K562 (cell line): ENCODE data around the gene FGFRL1. TPM values are rescaled to one million over a fixed set of nuclear protein-coding genes. Genes with fewer than 3 reads are reported as not detected.
"Not testable (repeated sequence)": the region's sequence is repeated elsewhere in the genome, so short reads cannot be mapped to it uniquely, and the experiment has no call there.

Experiments
- ATAC-seq: fragments of 200-7000 bp; cut with Tn5 transposase; 3 replicates; pipeline ENCODE4 v1.9.1; 2020; ENCODE audit warnings: moderate library complexity
- BruUV-seq: library from RNA; stranded (reverse); fragments of 400-500 nt; replicated peaks from 2 replicates; lab custom pipeline; 2021; lab: Mats Ljungman, UMichigan
- CTCF ChIA-PET: fragments of 300-600 bp; formaldehyde crosslinking; extraction: SDS; loops from one replicate; lab custom pipeline; 2021; ENCODE audit warnings: low intra/inter-chr PET ratio; lab: Yijun Ruan, JAX
- POLR2A ChIA-PET: fragments of 300-600, 350-650 bp; sonication (Branson Sonifier 250); formaldehyde crosslinking; extraction: SDS; loops from one replicate; lab custom pipeline; 2021; ENCODE audit warnings: antibody characterized with exemption, inconsistent platforms; lab: Yijun Ruan, JAX
- DNase-seq, 4 experiments: peaks; one replicate each; pipeline versions ENCODE4 v3.0.0 to v3.0.0-alpha.2; 2011 to 2018; ENCODE audit warnings: low spot score in 3 of 4, mixed read lengths in 3 of 4; ENCODE audit errors: extremely low read depth in 1 of 4
- FAIRE-seq: peaks from 2 replicates; lab custom pipeline; 2011; peaks lifted over from hg19 to GRCh38; lab: Jason Lieb, UNC
- H2AFZ ChIP-seq: 2 replicates; pipeline ENCODE4 v1.6.0; 2011; ENCODE audit warnings: low read depth, low read length, control low read depth, inconsistent platforms
- H3K27ac ChIP-seq: fragments of 200-600 bp; 3 replicates; pipeline ENCODE4 v1.8.0; 2011; ENCODE audit warnings: low read depth, mild to moderate bottlenecking, control low read depth, inconsistent platforms, low read length, moderate library complexity, mixed read lengths; ENCODE audit errors: extremely low read depth
- H3K27me3 ChIP-seq, 2 experiments: fragments of 300-600 bp in 1 of 2; 2 replicates in 1 of 2; 3 replicates in 1 of 2; pipeline versions ENCODE4 v1.6.0 to v1.8.0; 2011; ENCODE audit warnings: inconsistent platforms in 2 of 2, low read length in 2 of 2, mild to moderate bottlenecking in 1 of 2, mixed read lengths in 1 of 2, moderate library complexity in 1 of 2; ENCODE audit not compliant: control insufficient read depth in 2 of 2, insufficient read depth in 2 of 2
- H3K36me3 ChIP-seq: fragments of 300-600 bp; 3 replicates; pipeline ENCODE4 v1.8.0; 2011; ENCODE audit warnings: mild to moderate bottlenecking, low read length, inconsistent platforms; ENCODE audit not compliant: control insufficient read depth, insufficient read depth
- H3K4me1 ChIP-seq, 2 experiments: fragments of 200-600 bp in 1 of 2; replicated peaks in 1 of 2; 2 replicates in 1 of 2; 3 replicates in 1 of 2; pipeline versions ENCODE4 v1.5.1 to v1.8.0; 2011; ENCODE audit warnings: inconsistent platforms in 2 of 2, low read length in 2 of 2, mild to moderate bottlenecking in 1 of 2, mixed read lengths in 1 of 2, moderate library complexity in 1 of 2; ENCODE audit not compliant: control insufficient read depth in 2 of 2, insufficient read depth in 2 of 2
- H3K4me2 ChIP-seq: 2 replicates; pipeline ENCODE4 v1.6.1; 2011; ENCODE audit warnings: low read length, control low read depth, inconsistent platforms, mixed read lengths; ENCODE audit not compliant: insufficient read depth
- H3K4me3 ChIP-seq: fragments of 200-600 bp; sonication (generic), shearing (Covaris generic); 2 replicates; pipeline ENCODE4 v1.5.1; 2016; ENCODE audit warnings: control low read depth, inconsistent platforms
- H3K79me2 ChIP-seq: fragments of 200-600 bp; 3 replicates; pipeline ENCODE4 v1.8.0; 2011; ENCODE audit warnings: low read length, inconsistent platforms; ENCODE audit not compliant: control insufficient read depth, insufficient read depth
- H3K9ac ChIP-seq, 2 experiments: 2 replicates each; pipeline versions ENCODE4 v1.6.0 to v1.6.1; 2011; ENCODE audit warnings: low read depth in 2 of 2, low read length in 2 of 2, control low read depth in 1 of 2, inconsistent platforms in 1 of 2, mild to moderate bottlenecking in 1 of 2, mixed read lengths in 1 of 2; ENCODE audit not compliant: insufficient read depth in 1 of 2
- H3K9me1 ChIP-seq: one replicate; pipeline ENCODE4 v1.6.0; 2011; ENCODE audit warnings: inconsistent platforms, mild to moderate bottlenecking, low read length, moderate library complexity; ENCODE audit not compliant: control insufficient read depth, insufficient read depth
- H3K9me3 ChIP-seq: replicated peaks from 2 replicates; pipeline ENCODE4 v1.5.1; 2011; ENCODE audit warnings: low read depth, low read length, inconsistent platforms; ENCODE audit not compliant: control insufficient read depth, insufficient read depth
- H4K20me1 ChIP-seq: replicated peaks from 2 replicates; pipeline ENCODE4 v1.6.1; 2011; ENCODE audit warnings: low read length, inconsistent platforms, mixed read lengths; ENCODE audit not compliant: control insufficient read depth, insufficient read depth
- E2F6 ChIP-seq, 2 experiments: IDR thresholded peaks; 2 replicates each; pipeline ENCODE4 v1.6.1; 2011; ENCODE audit warnings: borderline replicate concordance in 1 of 2, control low read depth in 1 of 2, low read depth in 1 of 2, low read length in 1 of 2, mild to moderate bottlenecking in 1 of 2, mixed read lengths in 1 of 2, moderate library complexity in 1 of 2; ENCODE audit not compliant: insufficient read depth in 1 of 2, insufficient read length in 1 of 2, poor library complexity in 1 of 2, severe bottlenecking in 1 of 2; ENCODE audit errors: extremely low read depth in 1 of 2
- L3MBTL2 ChIP-seq: fragments of 450-650 bp; IDR thresholded peaks from 2 replicates; pipeline ENCODE4 v1.6.1; 2016; ENCODE audit warnings: mild to moderate bottlenecking, moderate library complexity
- MAX ChIP-seq: sonication (generic); formaldehyde crosslinking; IDR thresholded peaks from 2 replicates; pipeline ENCODE4 v1.9.0; 2022; ENCODE audit warnings: mild to moderate bottlenecking, missing genetic modification reagents
- TAF9B ChIP-seq: fragments of 450-650 bp; IDR thresholded peaks from 2 replicates; pipeline ENCODE4 v1.6.1; 2018; ENCODE audit warnings: mild to moderate bottlenecking; ENCODE audit not compliant: partially characterized antibody
- WGBS: fragments of 100-300 bp; shearing (Covaris generic); methylation state at CpG from one replicate; pipeline ENCODE4 v1.1.6; 2016; ENCODE audit warnings: low coverage, mixed read lengths; ENCODE audit not compliant: insufficient coverage; ENCODE audit errors: missing lambda C conversion rate; 5-methylcytosine and 5-hydroxymethylcytosine counted together
- in situ Hi-C: fragments of 300-500 bp; cut with MboI; formaldehyde crosslinking; loops from 4 replicates; pipeline ENCODE4 v1.15.0; 2018; ENCODE audit warnings: inconsistent platforms, mixed read lengths
- intact Hi-C: fragments of 100-400 bp; cut with micrococcal nuclease; formaldehyde crosslinking; loops from 2 replicates; pipeline ENCODE4 v1.14.2; 2022
- polyA plus RNA-seq, 8 experiments: library from polyadenylated mRNA; depleted of rRNA in 4 of 8; stranded (reverse) in 5 of 8; unstranded in 3 of 8; fragments of >200 nt; fragmentation: Nextera tagmentation in 2 of 8; fragmentation: Illumina TruSeq in 1 of 8; extraction: Ambion mirVana in 2 of 8; extraction: Trizol in 1 of 8; gene quantifications; 2 replicates each; pipeline versions ENCODE4 v1.2.1 to v1.2.3, GENCODE V29; 2011 to 2014; ENCODE audit warnings: inconsistent platforms in 1 of 8, missing spikeins in 1 of 8
- total RNA-seq, 7 experiments: library from RNA; depleted of rRNA in 6 of 7; stranded (reverse); fragments of >200 nt in 6 of 7; fragmentation: Illumina TruSeq in 2 of 7; extraction: Trizol in 2 of 7; gene quantifications; 2 replicates each; pipeline versions ENCODE4 v1.2.1 to v1.2.3, GENCODE V29; 2011 to 2021; ENCODE audit warnings: low replicate concordance in 1 of 7

Gene FGFRL1
- total and polyA plus RNA-seq, 9 of the 15 experiments (the other 6 are each of a cell fraction or from before 2014, with no cell fraction given), result 0.34 to 49.9 (median 14.6) TPM

- Histone ChIP-seq H3K9me3 (peaks cover 3% of the 10 kb centered on the region), H3K4me3 (no peak overlapping the region), H4K20me1 (no peaks in the 10 kb centered on the region), H3K4me2 (no peak overlapping the region), H3K9ac (no peak overlapping the region), H3K4me1 (peaks cover 3 to 36% of the 10 kb centered on the region in 2 experiments; a peak in 2 of 5 replicates), H3K79me2 (no peaks in the 10 kb centered on the region), H3K27me3 (peaks cover 47 to 81% of the 10 kb centered on the region in 2 experiments), H2AFZ (no peak overlapping the region), H3K36me3 (no peaks in the 10 kb centered on the region), H3K9me1 (no peaks in the 10 kb centered on the region), H3K27ac (no peak overlapping the region)
- no TSS peak for BruUV-seq
- TF ChIP-seq MAX (CRISPR knock-in tag), result peak; percentile 31; the same call in 1 of the 2 replicates
- TF ChIP-seq TAF9B, result no peak
- peak in 1 of 2 experiments; percentile 44 for TF ChIP-seq E2F6 (IDR thresholded peaks at IDR 0.05; ENCODE audit: borderline replicate concordance in 1 of 2, extremely low read depth in 1 of 2, insufficient read depth in 1 of 2, insufficient read length in 1 of 2, low read depth in 1 of 2, low read length in 1 of 2, poor library complexity in 1 of 2, severe bottlenecking in 1 of 2)
- TF ChIP-seq L3MBTL2, result peak; percentile 36; the same call in 1 of the 2 replicates
- in situ Hi-C loops (no loop called here), intact Hi-C loops (no loop called here)
- whole genome bisulfite sequencing, result 4% methylated on average over 24 of the region's 24 CpGs
- DNase-seq (no peak), ATAC-seq (no peak), FAIRE-seq (no peak)
- CTCF ChIA-PET, result no interaction called here
- POLR2A ChIA-PET, result interaction anchor here (0.6 kb wide), 1 partner anchor 10 kb away, joined by 4 read pairs; no protein-coding TSS in a partner anchor
Measured at GRCh38 chr4:1053080-1053661, 41.7 kb downstream of the FGFRL1 start.

- in situ Hi-C loops, BruUV-seq, H3K9me1 ChIP-seq, H4K20me1 ChIP-seq, H3K9ac ChIP-seq, H2AFZ ChIP-seq, intact Hi-C loops, H3K27ac ChIP-seq, POLR2A ChIA-PET, ATAC-seq, H3K4me2 ChIP-seq, H3K79me2 ChIP-seq, H3K36me3 ChIP-seq, CTCF ChIA-PET, H3K4me3 ChIP-seq, H3K9me3 ChIP-seq, DNase-seq, FAIRE-seq: not testable (repeated sequence)
- H3K27me3 ChIP-seq, result peaks cover 50 to 83% of the 10 kb centered on the region in 2 experiments
- peaks cover 3 to 40% of the 10 kb centered on the region in 2 experiments; a peak in 2 of 5 replicates for H3K4me1 ChIP-seq
- WGBS, result 10% methylated on average over 6 of the region's 7 CpGs
Measured at GRCh38 chr4:1053891-1054290, 42.5 kb downstream of the FGFRL1 start.

GRCh38 chr4:1054696-1055242 is 43.3 kb downstream of the FGFRL1 start:
- CTCF ChIA-PET, H3K4me2 ChIP-seq, DNase-seq, intact Hi-C loops, ATAC-seq, POLR2A ChIA-PET, H2AFZ ChIP-seq, FAIRE-seq, H3K9ac ChIP-seq, H3K9me3 ChIP-seq, H3K36me3 ChIP-seq, BruUV-seq, H3K4me3 ChIP-seq, H3K79me2 ChIP-seq, H4K20me1 ChIP-seq, H3K9me1 ChIP-seq, in situ Hi-C loops, H3K27ac ChIP-seq: not testable (repeated sequence)
- 7% methylated on average over 8 of the region's 11 CpGs for WGBS
- peaks cover 51 to 84% of the 10 kb centered on the region in 2 experiments for H3K27me3 ChIP-seq
- H3K4me1 ChIP-seq, result peaks cover 3 to 39% of the 10 kb centered on the region in 2 experiments; a peak in 2 of 5 replicates
